Measurements from ENCODE around the gene INPP4B.

DNA sequence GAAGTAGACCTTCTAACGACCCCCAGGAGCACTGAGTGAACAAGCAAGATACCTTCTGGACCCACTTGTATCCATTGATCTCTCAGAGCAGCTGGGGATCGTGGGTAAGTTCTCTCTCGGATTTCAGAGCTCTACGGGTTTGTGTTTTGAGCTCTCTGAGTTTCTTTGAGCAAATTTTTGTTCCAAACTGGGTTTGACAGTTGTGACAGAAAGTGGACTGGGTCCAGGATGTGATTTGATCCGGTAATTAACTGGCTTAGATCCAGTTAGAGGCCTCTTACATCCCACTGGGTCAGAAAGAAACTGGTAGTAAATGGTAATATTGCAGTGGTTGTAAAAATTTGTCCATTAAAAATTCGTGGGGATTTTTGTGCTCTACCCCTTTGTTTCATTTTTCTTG, 459.2 kb downstream of the INPP4B start:
- TF ChIP-seq POLR2A (IDR thresholded peaks at IDR 0.05): no peak
- TF ChIP-seq, protein P1, sequence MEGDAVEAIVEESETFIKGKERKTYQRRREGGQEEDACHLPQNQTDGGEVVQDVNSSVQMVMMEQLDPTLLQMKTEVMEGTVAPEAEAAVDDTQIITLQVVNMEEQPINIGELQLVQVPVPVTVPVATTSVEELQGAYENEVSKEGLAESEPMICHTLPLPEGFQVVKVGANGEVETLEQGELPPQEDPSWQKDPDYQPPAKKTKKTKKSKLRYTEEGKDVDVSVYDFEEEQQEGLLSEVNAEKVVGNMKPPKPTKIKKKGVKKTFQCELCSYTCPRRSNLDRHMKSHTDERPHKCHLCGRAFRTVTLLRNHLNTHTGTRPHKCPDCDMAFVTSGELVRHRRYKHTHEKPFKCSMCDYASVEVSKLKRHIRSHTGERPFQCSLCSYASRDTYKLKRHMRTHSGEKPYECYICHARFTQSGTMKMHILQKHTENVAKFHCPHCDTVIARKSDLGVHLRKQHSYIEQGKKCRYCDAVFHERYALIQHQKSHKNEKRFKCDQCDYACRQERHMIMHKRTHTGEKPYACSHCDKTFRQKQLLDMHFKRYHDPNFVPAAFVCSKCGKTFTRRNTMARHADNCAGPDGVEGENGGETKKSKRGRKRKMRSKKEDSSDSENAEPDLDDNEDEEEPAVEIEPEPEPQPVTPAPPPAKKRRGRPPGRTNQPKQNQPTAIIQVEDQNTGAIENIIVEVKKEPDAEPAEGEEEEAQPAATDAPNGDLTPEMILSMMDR (IDR thresholded peaks at IDR 0.05): no peak

All from body of pancreas (tissue), 4 donors.